ENCODE results near the gene CD109. TPM values are rescaled to one million over a fixed set of nuclear protein-coding genes. Genes with fewer than 3 reads are reported as not detected.
"Not testable (repeated sequence)": the region's sequence is repeated elsewhere in the genome, so short reads cannot be mapped to it uniquely, and the experiment has no call there.

The CD109 gene
- total RNA-seq, 2 experiments from 2014 or later: 10.8 to 11.3 TPM

GRCh38 chr6:73667798-73668197 is 28.2 kb upstream of the CD109 start:
- Mint-ChIP-seq H3K4me3 (no peak overlapping the region), H3K9me3 (no peaks in the 10 kb centered on the region), H3K36me3 (ENCODE audit: low read depth) (no peaks in the 10 kb centered on the region), H3K27ac (no peak overlapping the region), H3K4me1 (peaks cover 4% of the 10 kb centered on the region), H3K27me3 (peaks cover 38% of the 10 kb centered on the region)
- CTCF ChIA-PET: no interaction called here
- POLR2A ChIA-PET: no interaction called here
- no peak for DNase-seq

DNA sequence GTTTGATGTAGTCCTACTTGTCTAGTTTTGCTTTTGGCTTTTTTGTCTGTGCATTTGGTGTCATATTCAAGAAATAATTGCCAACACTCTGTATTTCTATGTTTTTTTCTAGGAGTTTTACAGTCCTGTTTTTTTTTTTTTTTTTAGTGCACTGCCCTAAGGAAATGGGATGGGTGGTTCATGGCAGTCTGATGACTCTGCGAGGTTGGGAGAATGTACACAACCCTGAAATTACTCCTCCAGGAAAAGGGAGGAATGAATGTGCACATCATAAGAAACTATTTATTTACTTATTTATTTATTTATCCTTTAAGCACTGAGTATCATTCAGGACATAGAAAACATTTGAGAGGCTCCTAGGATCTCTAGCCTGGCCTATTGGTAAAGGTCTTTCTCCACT is 27.0 kb upstream of the CD109 start:
- Mint-ChIP-seq H3K4me3 (no peak overlapping the region), H3K36me3 (ENCODE audit: low read depth) (no peaks in the 10 kb centered on the region), H3K4me1 (peaks cover 4% of the 10 kb centered on the region), H3K9me3 (no peaks in the 10 kb centered on the region), H3K27ac (no peak overlapping the region), H3K27me3 (peaks cover 38% of the 10 kb centered on the region)
- DNase-seq: no peak
- ChIA-PET CTCF (no interaction called here), POLR2A (no interaction called here)

DNA sequence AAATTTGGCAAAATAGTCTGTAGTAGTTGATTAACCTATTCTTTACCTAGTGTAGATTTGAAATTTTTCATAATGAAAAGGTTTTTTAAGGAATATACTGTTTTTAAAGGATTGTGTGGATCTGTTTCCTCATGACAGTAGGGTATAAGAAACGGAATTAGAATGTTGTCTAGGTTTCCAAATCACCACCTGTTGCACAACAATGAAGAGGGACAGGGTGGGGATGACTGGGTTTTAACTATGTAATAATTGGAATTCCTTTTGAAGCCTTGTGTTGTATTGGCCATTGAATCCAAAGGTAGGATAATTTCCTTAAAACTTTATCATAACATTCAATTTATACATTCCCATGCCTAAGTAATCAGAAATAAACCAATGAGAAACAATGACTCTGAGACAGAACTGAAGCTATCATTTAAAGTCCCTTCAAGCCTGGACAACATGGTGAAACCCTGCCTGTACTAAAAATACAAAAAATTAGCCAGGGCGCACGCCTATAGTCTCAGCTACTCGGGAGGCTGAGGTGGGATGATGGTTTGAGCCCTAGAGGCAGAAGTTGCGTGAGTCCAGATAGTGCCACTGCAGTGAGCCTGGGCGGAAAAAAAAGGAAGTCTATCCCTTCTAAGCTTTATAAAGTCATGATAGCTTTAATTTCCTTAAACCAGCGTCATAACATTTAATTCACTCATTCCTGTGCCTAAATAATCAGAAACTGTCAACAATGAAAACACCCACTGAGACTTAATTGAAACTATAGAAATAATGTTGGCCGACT is 23.9 kb upstream of the CD109 start:
- ChIA-PET POLR2A (no interaction called here), CTCF (interaction anchor here (1.1 kb wide), 1 partner anchor 61 kb away, joined by 4 read pairs; no protein-coding TSS in a partner anchor)
- Mint-ChIP-seq H3K9me3 (no peaks in the 10 kb centered on the region), H3K27ac (no peak overlapping the region), H3K4me1 (no peaks in the 10 kb centered on the region), H3K36me3 (ENCODE audit: low read depth) (no peaks in the 10 kb centered on the region), H3K27me3 (peaks cover 24% of the 10 kb centered on the region), H3K4me3 (no peak overlapping the region)
- DNase-seq: no peak

- H3K9me3 Mint-ChIP-seq: no peaks in the 10 kb centered on the region
- peak; percentile 83 for DNase-seq
- H3K4me3 Mint-ChIP-seq: no peak overlapping the region
- no peak overlapping the region for H3K27ac Mint-ChIP-seq
- H3K4me1 Mint-ChIP-seq: no peaks in the 10 kb centered on the region
- no peaks in the 10 kb centered on the region for H3K36me3 Mint-ChIP-seq (ENCODE audit: low read depth)
- ChIA-PET POLR2A (no interaction called here), CTCF (interaction anchor here (0.7 to 2.3 kb wide), 7 partner anchors 22 to 75 kb away, joined by 3 to 12 read pairs (median 4); no protein-coding TSS in a partner anchor)
- peaks cover 7% of the 10 kb centered on the region for H3K27me3 Mint-ChIP-seq
These were observed 20.4 kb upstream of the CD109 start for GRCh38 chr6:73675466-73676098.

DNA sequence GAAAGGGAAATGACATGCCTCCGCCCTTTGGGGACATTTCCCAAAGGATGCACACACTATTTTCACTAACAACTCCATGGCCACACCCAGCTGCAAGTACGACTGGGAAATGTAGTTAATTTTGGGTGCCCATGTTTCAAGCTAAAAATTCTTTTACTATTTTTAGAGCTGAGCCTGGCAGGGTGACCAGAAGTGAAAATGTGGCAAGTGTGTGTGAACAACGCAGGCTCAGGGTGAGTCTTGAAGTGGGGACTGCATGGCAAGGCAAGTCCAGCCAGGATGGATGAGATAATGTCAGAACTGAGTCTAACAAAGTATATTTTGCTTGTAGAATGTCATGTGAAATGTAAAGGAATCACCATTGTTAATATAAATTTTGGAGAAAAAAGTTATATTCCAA is 17.0 kb upstream of the CD109 start:
- H3K27me3 Mint-ChIP-seq: peaks cover 13% of the 10 kb centered on the region
- no peak overlapping the region for H3K27ac Mint-ChIP-seq
- no peaks in the 10 kb centered on the region for H3K36me3 Mint-ChIP-seq (ENCODE audit: low read depth)
- ChIA-PET CTCF (interaction anchor here (0.6 to 1.9 kb wide), 2 partner anchors 24 to 88 kb away, joined by 5 read pairs; no protein-coding TSS in a partner anchor), POLR2A (no interaction called here)
- H3K4me3 Mint-ChIP-seq: no peak overlapping the region
- H3K4me1 Mint-ChIP-seq: no peaks in the 10 kb centered on the region
- DNase-seq: no peak
- peaks cover 7% of the 10 kb centered on the region for H3K9me3 Mint-ChIP-seq

GRCh38 chr6:73679846-73680245 is 16.2 kb upstream of the CD109 start:
- POLR2A ChIA-PET; DNase-seq; H3K4me3 Mint-ChIP-seq; H3K9me3 Mint-ChIP-seq; H3K27ac Mint-ChIP-seq; H3K36me3 Mint-ChIP-seq (ENCODE audit: low read depth); H3K4me1 Mint-ChIP-seq: not testable (repeated sequence)
- peaks cover 17% of the 10 kb centered on the region for H3K27me3 Mint-ChIP-seq
- CTCF ChIA-PET: interaction anchor here (0.6 to 0.8 kb wide), 2 partner anchors 53 to 89 kb away, joined by 4 to 5 read pairs; no protein-coding TSS in a partner anchor

DNA sequence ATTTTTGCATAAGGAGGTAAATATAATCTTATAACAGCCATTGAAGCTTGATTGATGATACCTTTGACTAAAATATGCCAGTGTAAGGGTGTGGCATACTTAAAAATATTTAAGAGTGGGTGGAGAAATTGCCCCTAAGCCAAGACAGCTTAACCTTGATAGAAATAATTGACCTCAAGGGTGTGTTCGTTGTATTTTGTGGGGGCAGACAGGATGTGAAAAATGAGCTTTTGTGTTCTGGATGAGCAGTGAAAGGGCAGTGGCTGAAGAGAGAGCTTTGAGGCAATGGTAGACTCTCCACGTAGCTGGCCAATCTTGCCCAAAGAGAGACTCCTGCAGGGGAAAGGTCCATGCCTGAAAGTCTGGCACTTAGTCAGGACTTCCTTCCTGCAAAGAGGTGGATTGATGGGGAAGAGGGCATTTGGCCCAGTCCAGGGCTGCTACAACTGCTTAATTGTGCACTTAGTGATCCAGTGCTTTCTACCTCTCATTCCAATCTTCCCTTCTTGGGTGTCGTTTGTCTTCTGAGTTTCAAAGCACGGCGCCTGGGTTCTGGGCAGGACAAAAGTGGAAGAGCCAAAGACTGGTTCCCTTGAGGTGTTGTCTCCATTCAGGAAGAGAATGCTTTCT is 15.6 kb upstream of the CD109 start:
- H3K9me3 Mint-ChIP-seq: peaks cover 7% of the 10 kb centered on the region
- no peak for DNase-seq
- POLR2A ChIA-PET: no interaction called here
- peaks cover 21% of the 10 kb centered on the region for H3K27me3 Mint-ChIP-seq
- H3K4me1 Mint-ChIP-seq: no peaks in the 10 kb centered on the region
- CTCF ChIA-PET: interaction anchor here (0.5 to 0.8 kb wide), 2 partner anchors 53 to 205 kb away, joined by 3 to 4 read pairs; no protein-coding TSS in a partner anchor
- H3K27ac Mint-ChIP-seq: no peak overlapping the region
- H3K36me3 Mint-ChIP-seq (ENCODE audit: low read depth): no peaks in the 10 kb centered on the region
- H3K4me3 Mint-ChIP-seq: no peak overlapping the region

- H3K27ac Mint-ChIP-seq; H3K4me1 Mint-ChIP-seq; DNase-seq; H3K36me3 Mint-ChIP-seq (ENCODE audit: low read depth); POLR2A ChIA-PET; H3K9me3 Mint-ChIP-seq; H3K4me3 Mint-ChIP-seq: not testable (repeated sequence)
- CTCF ChIA-PET: interaction anchor here (1.4 kb wide), 1 partner anchor 10 kb away, joined by 3 read pairs; no protein-coding TSS in a partner anchor
- H3K27me3 Mint-ChIP-seq: peaks cover 39% of the 10 kb centered on the region
These were observed 12.4 kb upstream of the CD109 start for GRCh38 chr6:73683574-73683973.

GRCh38 chr6:73688351-73688750 is 7.7 kb upstream of the CD109 start:
- ChIA-PET POLR2A (no interaction called here), CTCF (interaction anchor here (0.6 to 1.2 kb wide), 7 partner anchors 14 to 211 kb away, joined by 3 to 4 read pairs (median 3); no protein-coding TSS in a partner anchor)
- H3K4me3 Mint-ChIP-seq: no peak overlapping the region
- H3K4me1 Mint-ChIP-seq: no peaks in the 10 kb centered on the region
- no peak overlapping the region for H3K27ac Mint-ChIP-seq
- no peak for DNase-seq
- H3K9me3 Mint-ChIP-seq: peaks cover 6% of the 10 kb centered on the region
- peaks cover 40% of the 10 kb centered on the region for H3K27me3 Mint-ChIP-seq
- peaks cover 4% of the 10 kb centered on the region for H3K36me3 Mint-ChIP-seq (ENCODE audit: low read depth)

DNA sequence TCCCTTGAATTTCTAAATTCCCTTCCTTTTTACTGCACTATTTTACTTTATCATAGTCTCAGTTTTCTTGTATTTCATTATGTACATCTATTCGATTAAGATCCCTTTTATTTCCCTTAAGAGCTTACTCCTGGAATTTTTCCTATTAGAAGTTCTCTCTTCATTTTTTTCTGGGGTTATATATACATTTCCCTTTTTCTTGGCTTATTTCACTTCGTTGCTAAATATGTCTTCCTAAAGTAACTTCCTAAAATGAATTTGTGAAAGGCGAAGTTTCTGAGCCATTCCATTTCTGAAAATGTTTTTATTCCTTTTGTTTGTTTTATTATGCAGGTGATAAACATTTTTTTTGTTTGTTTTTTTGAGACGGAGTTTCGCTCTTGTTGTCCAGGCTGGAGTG is 5.9 kb upstream of the CD109 start:
- no peak for DNase-seq
- Mint-ChIP-seq H3K4me1 (peaks cover 9% of the 10 kb centered on the region), H3K27me3 (peaks cover 31% of the 10 kb centered on the region), H3K4me3 (no peak overlapping the region), H3K9me3 (peaks cover 3% of the 10 kb centered on the region), H3K27ac (no peak overlapping the region), H3K36me3 (ENCODE audit: low read depth) (peaks cover 5% of the 10 kb centered on the region)
- ChIA-PET CTCF (no interaction called here), POLR2A (no interaction called here)

- peaks cover 5% of the 10 kb centered on the region for H3K36me3 Mint-ChIP-seq (ENCODE audit: low read depth)
- no peak overlapping the region for H3K4me3 Mint-ChIP-seq
- CTCF ChIA-PET: interaction anchor here (1.2 to 1.5 kb wide), 3 partner anchors 8 to 58 kb away, joined by 3 to 5 read pairs (median 3); no protein-coding TSS in a partner anchor
- DNase-seq: no peak
- POLR2A ChIA-PET: interaction anchor here (0.5 to 0.7 kb wide), 4 partner anchors 37 to 144 kb away, joined by 3 read pairs; partner anchors contain the start of gene SLC17A5
- H3K9me3 Mint-ChIP-seq: peaks cover 3% of the 10 kb centered on the region
- peaks cover 21% of the 10 kb centered on the region for H3K27me3 Mint-ChIP-seq
- no peak overlapping the region for H3K27ac Mint-ChIP-seq
- H3K4me1 Mint-ChIP-seq: peaks cover 17% of the 10 kb centered on the region
These were observed 4.5 kb upstream of the CD109 start for GRCh38 chr6:73691512-73691911.

DNA sequence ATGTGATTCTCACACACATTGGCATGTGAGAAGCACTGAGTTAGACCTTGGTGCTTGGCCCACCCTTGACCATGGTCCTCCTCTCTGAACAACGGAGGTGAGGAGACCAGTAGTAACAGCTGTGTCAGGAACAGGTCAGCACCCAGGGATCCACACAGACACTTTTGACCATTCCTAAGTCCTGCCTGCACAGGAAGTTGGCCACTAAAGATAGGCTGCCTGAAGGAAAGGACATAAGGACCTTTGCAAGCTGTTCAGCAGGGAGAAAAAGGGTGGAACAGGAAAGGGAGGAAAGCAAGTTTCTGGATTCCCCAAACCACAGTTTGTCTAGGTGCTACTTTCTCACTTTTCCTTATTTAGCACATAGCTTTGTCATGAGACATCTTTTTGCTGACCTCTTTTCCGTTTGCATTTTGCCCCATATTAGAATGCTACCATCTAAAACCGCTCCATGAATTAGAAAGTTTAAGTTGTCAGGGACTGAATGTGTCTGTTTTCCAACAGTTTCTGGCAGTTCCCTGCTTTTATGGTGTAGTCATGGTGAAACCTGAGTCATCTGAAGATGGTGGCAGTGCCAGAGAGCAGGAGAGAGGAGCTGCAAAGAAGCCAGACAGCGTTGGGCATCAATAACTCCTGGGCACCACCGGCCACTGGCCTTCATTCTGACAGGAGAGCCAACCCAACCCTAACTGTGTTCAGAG is 1.1 kb upstream of the CD109 start:
- Mint-ChIP-seq H3K9me3 (peaks cover 3% of the 10 kb centered on the region), H3K4me1 (peaks cover 38% of the 10 kb centered on the region), H3K4me3 (peak overlapping the region; percentile 87), H3K27me3 (peaks cover 3% of the 10 kb centered on the region), H3K27ac (peak overlapping the region; percentile 89), H3K36me3 (ENCODE audit: low read depth) (peaks cover 20% of the 10 kb centered on the region)
- peak; percentile 12 for DNase-seq
- ChIA-PET CTCF (interaction anchor here (0.6 kb wide), 1 partner anchor 17 kb away, joined by 3 read pairs; no protein-coding TSS in a partner anchor), POLR2A (no interaction called here)

All from activated CD4-positive, alpha-beta T cell treated with anti-CD3 and anti-CD28 coated beads, Interleukin-2, amount 10 ng/mL, durations not matched to agents 7 days and 5 days (primary cell).